Breast epithelium (tissue), 3 donors: ENCODE results near the gene BCL2A1.

ENCODE experiments used
- CTCF ChIP-seq, 3 donors: fragments of 450-650 bp; IDR thresholded peaks; one replicate each; pipeline ENCODE4 v1.5.1; 2016 to 2017; ENCODE audit warnings: antibody characterized with exemption in 3 of 3, mild to moderate bottlenecking in 3 of 3, moderate library complexity in 3 of 3
- POLR2A ChIP-seq: fragments of 450-650 bp; IDR thresholded peaks from one replicate; pipeline ENCODE4 v1.6.1; 2016; ENCODE audit warnings: antibody characterized with exemption, mild to moderate bottlenecking, moderate library complexity
- POLR2AphosphoS5 ChIP-seq, 3 donors: sonication (generic); formaldehyde crosslinking; IDR thresholded peaks; one replicate each; pipeline ENCODE4 v1.6.1; 2017; ENCODE audit warnings: antibody characterized with exemption in 3 of 3

DNA sequence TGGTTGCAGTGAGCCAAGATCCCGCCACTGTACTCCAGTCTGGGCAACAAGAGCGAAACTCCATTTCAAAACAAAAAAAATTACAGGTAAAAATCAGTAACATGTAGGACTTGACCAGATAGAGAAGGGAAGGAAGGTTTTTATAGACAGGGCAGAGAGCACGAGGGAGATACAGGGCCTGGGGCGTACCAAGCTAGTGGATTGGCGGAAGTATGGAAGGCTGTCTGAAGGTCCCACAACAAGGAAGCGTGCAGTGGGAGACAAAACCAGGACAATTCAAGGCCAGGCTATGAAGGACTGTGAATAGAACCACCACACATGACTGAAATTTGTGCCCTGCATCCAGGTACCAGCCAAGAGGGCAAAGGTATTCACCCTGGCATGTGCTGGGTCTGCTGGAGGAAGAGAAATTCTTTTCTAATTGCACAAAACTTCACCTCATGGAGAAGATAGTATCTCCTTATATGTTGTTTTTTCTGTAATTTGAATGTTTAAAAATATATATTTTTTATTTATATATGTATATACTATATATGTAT, 33.0 kb upstream of the BCL2A1 start:
- TF ChIP-seq CTCF (IDR thresholded peaks at IDR 0.05): no peak
- TF ChIP-seq POLR2A: no peak
- no peak for TF ChIP-seq POLR2AphosphoS5 (IDR thresholded peaks at IDR 0.05)
